IPS DF 19.7 (cell line): ENCODE measurements around the gene PPP1CA.

Source experiments
- DNase-seq: peaks from one replicate; pipeline ENCODE4 v3.0.0-alpha.2; 2013; ENCODE audit warnings: low read depth, low spot score

Gene PPP1CA

DNA sequence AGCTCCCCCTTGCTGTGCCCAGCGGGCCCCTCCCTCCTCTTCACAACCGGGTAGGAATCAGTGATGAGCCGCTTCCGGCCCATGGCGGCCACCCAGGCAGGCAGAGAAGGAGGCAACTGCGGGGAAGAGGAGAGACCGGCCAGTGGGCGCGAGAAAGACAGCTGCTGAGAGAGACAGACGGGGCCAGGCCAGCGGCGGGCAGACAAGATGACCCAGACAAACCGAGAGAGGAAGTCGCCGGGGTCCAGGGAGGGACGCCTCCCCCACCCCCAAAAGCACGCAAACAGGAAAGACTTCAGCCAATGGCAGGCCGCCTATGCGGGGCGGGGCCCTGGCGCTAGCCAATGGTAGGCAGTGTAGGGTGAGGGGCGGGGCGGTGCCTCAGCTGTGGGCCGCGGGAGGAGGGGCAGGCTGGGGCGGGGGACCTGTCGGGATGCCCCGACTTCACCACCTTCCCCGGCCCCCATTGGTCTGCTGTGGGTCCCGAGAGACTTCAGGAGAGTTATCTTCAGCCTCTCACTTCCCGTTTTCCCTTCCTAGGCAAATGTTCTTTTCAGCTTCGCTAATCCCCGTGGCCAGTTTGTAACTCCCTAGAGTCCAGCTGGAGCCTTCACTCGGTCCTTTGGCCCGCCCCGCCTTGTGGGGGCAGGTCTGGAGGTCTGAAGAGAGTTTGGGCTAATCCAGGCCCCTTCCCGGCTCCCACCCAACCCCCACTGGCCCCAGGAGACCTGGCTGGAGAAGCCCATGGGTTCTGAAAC is 48.2 kb downstream of the PPP1CA start, which contains the start of gene POLD4:
TSS of gene POLD4 (minus strand) at position 230 of the 758 bp plus-strand sequence. CDS start at position 83, 147 bp downstream.
- DNase-seq: peak; percentile 71

GRCh38 chr11:67352546-67353316 is 48.9 kb downstream of the PPP1CA start:
- no peak for DNase-seq

GRCh38 chr11:67351275-67352005 is 50.2 kb downstream of the PPP1CA start:
- DNase-seq: no peak

GRCh38 chr11:67349928-67350465 is 51.7 kb downstream of the PPP1CA start:
- DNase-seq: no peak

GRCh38 chr11:67349457-67349856 is 52.2 kb downstream of the PPP1CA start:
- DNase-seq: no peak

DNA sequence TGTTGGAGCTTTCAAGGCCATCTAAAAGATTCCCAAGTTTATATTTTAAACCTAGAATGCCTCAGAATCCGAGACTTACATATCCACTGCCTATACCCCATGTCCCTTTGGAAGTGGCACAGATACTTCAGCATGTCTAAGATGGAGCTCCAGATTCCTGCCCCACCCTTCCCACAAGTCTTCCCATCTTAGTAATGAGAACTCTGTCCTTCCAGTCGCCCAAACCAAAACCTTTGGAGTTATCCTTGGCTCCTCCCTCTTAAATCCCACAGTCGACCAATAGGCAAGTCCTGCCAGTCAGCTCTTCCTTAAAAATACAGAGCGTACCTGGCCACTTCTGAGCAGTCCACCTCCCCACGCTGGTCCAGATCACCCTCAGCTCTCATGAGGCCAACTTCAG is 52.6 kb downstream of the PPP1CA start:
- DNase-seq: no peak
